Measurements from ENCODE around the gene SLC26A3.

The SLC26A3 gene

GRCh38 chr7:107834401-107834800 is 31.4 kb upstream of the SLC26A3 start:
- ChIA-PET POLR2A (ENCODE audit: low non-redundant PET) (no interaction called here), CTCF (interaction anchor here (0.6 to 1.0 kb wide), 2 partner anchors 40 to 370 kb away, joined by 3 to 4 read pairs; no protein-coding TSS in a partner anchor)

GRCh38 chr7:107833684-107834106 is 30.7 kb upstream of the SLC26A3 start:
- no peak for DNase-seq (ENCODE audit: low spot score)
- no peak overlapping the region for H3K27ac ChIP-seq
- TF ChIP-seq CTCF (conservative IDR thresholded peaks at IDR 0.05; ENCODE audit: low read depth) = no peak
- POLR2A ChIA-PET (ENCODE audit: low non-redundant PET) = no interaction called here
- CTCF ChIA-PET = no interaction called here

More at GRCh38 chr7:107834401-107834800, 31.4 kb upstream of the SLC26A3 start:
- no peak for DNase-seq (ENCODE audit: low spot score)
- no peak overlapping the region for H3K27ac ChIP-seq
- no peak for TF ChIP-seq CTCF (conservative IDR thresholded peaks at IDR 0.05; ENCODE audit: low read depth)

- POLR2A ChIA-PET (ENCODE audit: low non-redundant PET) = no interaction called here
- H3K27ac ChIP-seq = no peak overlapping the region
- CTCF ChIA-PET = no interaction called here
- DNase-seq (ENCODE audit: low spot score) = no peak
- no peak for TF ChIP-seq CTCF (conservative IDR thresholded peaks at IDR 0.05; ENCODE audit: low read depth)
These were observed 27.4 kb upstream of the SLC26A3 start for GRCh38 chr7:107830420-107830819.

- ChIA-PET POLR2A (ENCODE audit: low non-redundant PET) (no interaction called here), CTCF (no interaction called here)
- no peak overlapping the region for H3K27ac ChIP-seq
- no peak for DNase-seq (ENCODE audit: low spot score)
- TF ChIP-seq CTCF (conservative IDR thresholded peaks at IDR 0.05; ENCODE audit: low read depth) = no peak
These were observed 25.5 kb upstream of the SLC26A3 start for GRCh38 chr7:107828540-107828939.

DNA sequence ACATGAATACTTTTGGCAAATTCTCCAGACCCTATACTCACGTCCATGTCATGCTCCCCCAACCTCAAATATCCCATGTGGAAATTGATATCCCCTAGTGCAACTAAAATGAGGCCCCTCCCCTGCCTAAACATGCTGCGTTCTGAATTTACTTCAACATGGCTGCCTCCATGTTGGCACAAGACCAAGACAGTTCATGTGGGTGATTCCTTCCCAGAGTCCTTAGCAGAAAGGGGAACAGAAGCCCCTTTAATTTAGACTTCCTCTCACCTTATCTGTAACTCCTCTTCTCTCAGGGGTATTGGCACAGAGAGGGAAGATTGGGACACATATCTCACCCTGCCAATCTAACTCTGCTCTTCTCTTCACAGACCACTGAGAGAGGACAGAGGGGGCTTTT is 24.5 kb upstream of the SLC26A3 start:
- ChIA-PET CTCF (no interaction called here), POLR2A (ENCODE audit: low non-redundant PET) (interaction anchor here (0.5 kb wide), 1 partner anchor 1109 kb away, joined by 3 read pairs; no protein-coding TSS in a partner anchor)
- no peak overlapping the region for H3K27ac ChIP-seq
- no peak for TF ChIP-seq CTCF (conservative IDR thresholded peaks at IDR 0.05; ENCODE audit: low read depth)
- no peak for DNase-seq (ENCODE audit: low spot score)

DNA sequence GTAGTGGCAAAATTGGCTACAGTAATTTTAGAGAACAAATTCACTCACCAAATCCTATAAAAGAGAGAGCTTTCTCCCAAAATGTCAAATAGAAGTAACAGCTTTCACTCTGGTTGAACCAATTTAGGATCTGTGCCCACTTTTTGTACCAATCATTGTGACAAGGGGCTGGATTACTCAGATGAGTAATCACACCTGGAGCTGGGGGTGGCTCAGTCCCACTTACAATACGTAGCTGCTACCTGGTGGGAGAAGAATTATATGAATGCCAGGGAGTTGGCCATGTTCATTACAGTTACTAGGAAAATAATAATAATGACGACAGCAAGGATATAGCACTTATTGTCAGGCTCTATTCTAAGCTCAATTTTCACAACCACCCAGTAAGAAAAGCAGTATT is 23.4 kb upstream of the SLC26A3 start:
- no peak overlapping the region for H3K27ac ChIP-seq
- CTCF ChIA-PET = no interaction called here
- POLR2A ChIA-PET (ENCODE audit: low non-redundant PET) = no interaction called here
- TF ChIP-seq CTCF (conservative IDR thresholded peaks at IDR 0.05; ENCODE audit: low read depth) = no peak
- DNase-seq (ENCODE audit: low spot score) = no peak

DNA sequence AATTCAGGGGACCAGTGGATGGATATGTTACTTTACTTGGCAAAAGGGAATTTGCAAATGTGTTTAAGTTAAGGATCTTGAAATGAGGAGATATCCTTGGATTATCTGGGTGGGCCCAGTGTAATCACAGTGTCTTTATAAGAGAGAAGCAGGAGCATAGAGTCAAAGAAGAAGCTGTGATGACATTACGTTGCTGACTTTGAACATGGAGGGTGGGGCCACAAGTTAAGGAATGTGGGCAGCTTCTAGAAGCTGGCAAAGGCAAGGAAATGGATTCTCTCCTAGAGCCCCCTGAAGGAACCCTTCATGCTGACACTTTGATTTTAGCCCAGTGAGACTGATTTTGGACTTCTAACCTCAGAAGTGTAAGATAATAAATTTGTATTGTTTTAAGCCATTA is 21.8 kb upstream of the SLC26A3 start:
- no peak overlapping the region for H3K27ac ChIP-seq
- DNase-seq (ENCODE audit: low spot score) = no peak
- ChIA-PET CTCF (no interaction called here), POLR2A (ENCODE audit: low non-redundant PET) (no interaction called here)
- no peak for TF ChIP-seq CTCF (conservative IDR thresholded peaks at IDR 0.05; ENCODE audit: low read depth)

Measured in RWPE1 (cell line).